ENCODE results near the gene G6PC2. TPM values are rescaled to one million over a fixed set of nuclear protein-coding genes. Genes with fewer than 3 reads are reported as not detected.

Gene G6PC2
- total RNA-seq, 1 donor from 2014 or later, result not detected

Other genes starting within 250 kb of the G6PC2 start
- gene NOSTRIN, start 98.7 kb upstream of the G6PC2 start, total RNA-seq, result 45.2 TPM
- 0.50 TPM for gene SPC25, start 10.9 kb upstream of the G6PC2 start, total RNA-seq
- gene ABCB11, start 130.0 kb downstream of the G6PC2 start, total RNA-seq, result 0.32 TPM
- gene DHRS9, start 168.3 kb downstream of the G6PC2 start, total RNA-seq, result 6.1 TPM